Measurements from ENCODE around the gene CD248.

Gene CD248

GRCh38 chr11:66275396-66275795 is 41.4 kb downstream of the CD248 start:
- no peak overlapping the region for H3K27ac ChIP-seq (ENCODE audit: low read depth, low read length)
- H3K9me3 ChIP-seq (ENCODE audit: control insufficient read depth in 1 of 2, low read length in 2 of 2): no peaks in the 10 kb centered on the region
- H3K4me3 ChIP-seq (ENCODE audit: low read depth in 1 of 2, low read length in 2 of 2): no peak overlapping the region
- peaks cover 4 to 5% of the 10 kb centered on the region in 2 donors for H3K4me1 ChIP-seq (ENCODE audit: control insufficient read depth in 1 of 2, insufficient read depth in 2 of 2, low read length in 2 of 2)
- H3K36me3 ChIP-seq (ENCODE audit: control insufficient read depth in 1 of 2, insufficient read depth in 2 of 2, low read length in 2 of 2): peaks cover 35 to 56% of the 10 kb centered on the region in 2 donors
- no peak overlapping the region for H3K9ac ChIP-seq (ENCODE audit: low read depth in 1 of 2, low read length in 2 of 2)
- no peaks in the 10 kb centered on the region for H3K27me3 ChIP-seq (ENCODE audit: control insufficient read depth in 1 of 2, insufficient read depth in 2 of 2, low read length in 2 of 2)

- Histone ChIP-seq H3K4me1 (ENCODE audit: control insufficient read depth in 1 of 2, insufficient read depth in 2 of 2, low read length in 2 of 2) (peaks cover 9 to 15% of the 10 kb centered on the region in 2 donors), H3K27me3 (ENCODE audit: control insufficient read depth in 1 of 2, insufficient read depth in 2 of 2, low read length in 2 of 2) (no peaks in the 10 kb centered on the region), H3K9ac (ENCODE audit: low read depth in 1 of 2, low read length in 2 of 2) (no peak overlapping the region), H3K4me3 (ENCODE audit: low read depth in 1 of 2, low read length in 2 of 2) (no peak overlapping the region), H3K9me3 (ENCODE audit: control insufficient read depth in 1 of 2, low read length in 2 of 2) (no peaks in the 10 kb centered on the region), H3K36me3 (ENCODE audit: control insufficient read depth in 1 of 2, insufficient read depth in 2 of 2, low read length in 2 of 2) (peaks cover 35 to 57% of the 10 kb centered on the region in 2 donors), H3K27ac (ENCODE audit: low read depth, low read length) (no peak overlapping the region)
Measured at GRCh38 chr11:66274219-66274618, 42.6 kb downstream of the CD248 start.

- peaks cover 35 to 57% of the 10 kb centered on the region in 2 donors for H3K36me3 ChIP-seq (ENCODE audit: control insufficient read depth in 1 of 2, insufficient read depth in 2 of 2, low read length in 2 of 2)
- H3K27me3 ChIP-seq (ENCODE audit: control insufficient read depth in 1 of 2, insufficient read depth in 2 of 2, low read length in 2 of 2): no peaks in the 10 kb centered on the region
- no peak overlapping the region for H3K9ac ChIP-seq (ENCODE audit: low read depth in 1 of 2, low read length in 2 of 2)
- no peak overlapping the region for H3K27ac ChIP-seq (ENCODE audit: low read depth, low read length)
- H3K4me1 ChIP-seq (ENCODE audit: control insufficient read depth in 1 of 2, insufficient read depth in 2 of 2, low read length in 2 of 2): peaks cover 9 to 15% of the 10 kb centered on the region in 2 donors
- no peak overlapping the region for H3K4me3 ChIP-seq (ENCODE audit: low read depth in 1 of 2, low read length in 2 of 2)
- no peaks in the 10 kb centered on the region for H3K9me3 ChIP-seq (ENCODE audit: control insufficient read depth in 1 of 2, low read length in 2 of 2)
Measured at GRCh38 chr11:66272596-66272995, 44.2 kb downstream of the CD248 start.

- Histone ChIP-seq H3K9me3 (ENCODE audit: control insufficient read depth in 1 of 2, low read length in 2 of 2) (no peaks in the 10 kb centered on the region), H3K27me3 (ENCODE audit: control insufficient read depth in 1 of 2, insufficient read depth in 2 of 2, low read length in 2 of 2) (no peaks in the 10 kb centered on the region), H3K9ac (ENCODE audit: low read depth in 1 of 2, low read length in 2 of 2) (no peak overlapping the region), H3K27ac (ENCODE audit: low read depth, low read length) (no peak overlapping the region), H3K4me3 (ENCODE audit: low read depth in 1 of 2, low read length in 2 of 2) (no peak overlapping the region), H3K4me1 (ENCODE audit: control insufficient read depth in 1 of 2, insufficient read depth in 2 of 2, low read length in 2 of 2) (peaks cover 11 to 17% of the 10 kb centered on the region in 2 donors), H3K36me3 (ENCODE audit: control insufficient read depth in 1 of 2, insufficient read depth in 2 of 2, low read length in 2 of 2) (peaks cover 35 to 57% of the 10 kb centered on the region in 2 donors)
Measured at GRCh38 chr11:66271816-66272215, 45.0 kb downstream of the CD248 start.

- peaks cover 27 to 41% of the 10 kb centered on the region in 2 donors for H3K36me3 ChIP-seq (ENCODE audit: control insufficient read depth in 1 of 2, insufficient read depth in 2 of 2, low read length in 2 of 2)
- H3K27ac ChIP-seq (ENCODE audit: low read depth, low read length): peak overlapping the region; percentile 98
Measured at GRCh38 chr11:66268952-66269905, 47.6 kb downstream of the CD248 start.

GRCh38 chr11:66268244-66268951 is 48.4 kb downstream of the CD248 start, which contains the start of gene RAB1B:
TSS of gene RAB1B (plus strand) at chr11:66268639. CDS start at chr11:66268680, 41 bp downstream.
- Histone ChIP-seq H3K27ac (ENCODE audit: low read depth, low read length) (peak within 1 kb of the TSS; percentile 98), H3K9ac (ENCODE audit: low read depth in 1 of 2, low read length in 2 of 2) (peak within 1 kb of the TSS; percentile 86 to 94), H3K4me1 (ENCODE audit: control insufficient read depth in 1 of 2, insufficient read depth in 2 of 2, low read length in 2 of 2) (peaks cover 18 to 21% of the 10 kb centered on the region in 2 donors), H3K27me3 (ENCODE audit: control insufficient read depth in 1 of 2, insufficient read depth in 2 of 2, low read length in 2 of 2) (no peaks in the 10 kb centered on the region), H3K36me3 (ENCODE audit: control insufficient read depth in 1 of 2, insufficient read depth in 2 of 2, low read length in 2 of 2) (peaks cover 23 to 40% of the 10 kb centered on the region in 2 donors), H3K4me3 (ENCODE audit: low read depth in 1 of 2, low read length in 2 of 2) (peak within 1 kb of the TSS; percentile 87 to 92), H3K9me3 (ENCODE audit: control insufficient read depth in 1 of 2, low read length in 2 of 2) (no peaks in the 10 kb centered on the region)

More at GRCh38 chr11:66268952-66269905, 47.6 kb downstream of the CD248 start:
- peaks cover 18 to 21% of the 10 kb centered on the region in 2 donors for H3K4me1 ChIP-seq (ENCODE audit: control insufficient read depth in 1 of 2, insufficient read depth in 2 of 2, low read length in 2 of 2)
- no peaks in the 10 kb centered on the region for H3K9me3 ChIP-seq (ENCODE audit: control insufficient read depth in 1 of 2, low read length in 2 of 2)
- H3K27me3 ChIP-seq (ENCODE audit: control insufficient read depth in 1 of 2, insufficient read depth in 2 of 2, low read length in 2 of 2): no peaks in the 10 kb centered on the region
- peak overlapping the region; percentile 87 to 92 for H3K4me3 ChIP-seq (ENCODE audit: low read depth in 1 of 2, low read length in 2 of 2)
- peak overlapping the region; percentile 86 to 94 for H3K9ac ChIP-seq (ENCODE audit: low read depth in 1 of 2, low read length in 2 of 2)

- Histone ChIP-seq H3K27me3 (ENCODE audit: control insufficient read depth in 1 of 2, insufficient read depth in 2 of 2, low read length in 2 of 2) (no peaks in the 10 kb centered on the region), H3K36me3 (ENCODE audit: control insufficient read depth in 1 of 2, insufficient read depth in 2 of 2, low read length in 2 of 2) (peaks cover 21 to 40% of the 10 kb centered on the region in 2 donors), H3K9me3 (ENCODE audit: control insufficient read depth in 1 of 2, low read length in 2 of 2) (no peaks in the 10 kb centered on the region), H3K27ac (ENCODE audit: low read depth, low read length) (peak overlapping the region; percentile 86), H3K4me3 (ENCODE audit: low read depth in 1 of 2, low read length in 2 of 2) (peak overlapping the region; percentile 73 to 76), H3K4me1 (ENCODE audit: control insufficient read depth in 1 of 2, insufficient read depth in 2 of 2, low read length in 2 of 2) (peaks cover 18 to 21% of the 10 kb centered on the region in 2 donors), H3K9ac (ENCODE audit: low read depth in 1 of 2, low read length in 2 of 2) (peak overlapping the region; percentile 86 to 94)
Measured at GRCh38 chr11:66267379-66268243, 49.2 kb downstream of the CD248 start.

GRCh38 chr11:66267039-66267378 is 49.8 kb downstream of the CD248 start:
- Histone ChIP-seq H3K4me1 (ENCODE audit: control insufficient read depth in 1 of 2, insufficient read depth in 2 of 2, low read length in 2 of 2) (peaks cover 18 to 21% of the 10 kb centered on the region in 2 donors), H3K9me3 (ENCODE audit: control insufficient read depth in 1 of 2, low read length in 2 of 2) (no peaks in the 10 kb centered on the region), H3K9ac (ENCODE audit: low read depth in 1 of 2, low read length in 2 of 2) (peak overlapping the region; percentile 25), H3K27ac (ENCODE audit: low read depth, low read length) (no peak overlapping the region), H3K36me3 (ENCODE audit: control insufficient read depth in 1 of 2, insufficient read depth in 2 of 2, low read length in 2 of 2) (peaks cover 21 to 40% of the 10 kb centered on the region in 2 donors), H3K27me3 (ENCODE audit: control insufficient read depth in 1 of 2, insufficient read depth in 2 of 2, low read length in 2 of 2) (no peaks in the 10 kb centered on the region), H3K4me3 (ENCODE audit: low read depth in 1 of 2, low read length in 2 of 2) (peak overlapping the region; percentile 68 to 73)

- H3K27ac ChIP-seq (ENCODE audit: low read depth, low read length): peak overlapping the region; percentile 6
- peak overlapping the region in 1 of 2 donors; percentile 73 for H3K4me3 ChIP-seq (ENCODE audit: low read depth in 1 of 2, low read length in 2 of 2)
- peaks cover 16 to 40% of the 10 kb centered on the region in 2 donors for H3K36me3 ChIP-seq (ENCODE audit: control insufficient read depth in 1 of 2, insufficient read depth in 2 of 2, low read length in 2 of 2)
- no peaks in the 10 kb centered on the region for H3K27me3 ChIP-seq (ENCODE audit: control insufficient read depth in 1 of 2, insufficient read depth in 2 of 2, low read length in 2 of 2)
- H3K9ac ChIP-seq (ENCODE audit: low read depth in 1 of 2, low read length in 2 of 2): peak overlapping the region in 1 of 2 donors; percentile 25
- peaks cover 18 to 21% of the 10 kb centered on the region in 2 donors for H3K4me1 ChIP-seq (ENCODE audit: control insufficient read depth in 1 of 2, insufficient read depth in 2 of 2, low read length in 2 of 2)
- H3K9me3 ChIP-seq (ENCODE audit: control insufficient read depth in 1 of 2, low read length in 2 of 2): no peaks in the 10 kb centered on the region
Measured at GRCh38 chr11:66266378-66267038, 50.3 kb downstream of the CD248 start.

Data from duodenal mucosa (tissue), 2 donors.